Purkinje cell (primary cell): ENCODE measurements around the gene LAMA1. TPM values are rescaled to one million over a fixed set of nuclear protein-coding genes. Genes with fewer than 3 reads are reported as not detected.

Experiments used
- polyA plus RNA-seq: library from polyadenylated mRNA; unstranded; fragments of >200 nt; fragmentation: Nextera tagmentation; gene quantifications from 2 replicates; pipeline ENCODE4 v1.2.1, GENCODE V29; 2014

The LAMA1 gene, protein sequence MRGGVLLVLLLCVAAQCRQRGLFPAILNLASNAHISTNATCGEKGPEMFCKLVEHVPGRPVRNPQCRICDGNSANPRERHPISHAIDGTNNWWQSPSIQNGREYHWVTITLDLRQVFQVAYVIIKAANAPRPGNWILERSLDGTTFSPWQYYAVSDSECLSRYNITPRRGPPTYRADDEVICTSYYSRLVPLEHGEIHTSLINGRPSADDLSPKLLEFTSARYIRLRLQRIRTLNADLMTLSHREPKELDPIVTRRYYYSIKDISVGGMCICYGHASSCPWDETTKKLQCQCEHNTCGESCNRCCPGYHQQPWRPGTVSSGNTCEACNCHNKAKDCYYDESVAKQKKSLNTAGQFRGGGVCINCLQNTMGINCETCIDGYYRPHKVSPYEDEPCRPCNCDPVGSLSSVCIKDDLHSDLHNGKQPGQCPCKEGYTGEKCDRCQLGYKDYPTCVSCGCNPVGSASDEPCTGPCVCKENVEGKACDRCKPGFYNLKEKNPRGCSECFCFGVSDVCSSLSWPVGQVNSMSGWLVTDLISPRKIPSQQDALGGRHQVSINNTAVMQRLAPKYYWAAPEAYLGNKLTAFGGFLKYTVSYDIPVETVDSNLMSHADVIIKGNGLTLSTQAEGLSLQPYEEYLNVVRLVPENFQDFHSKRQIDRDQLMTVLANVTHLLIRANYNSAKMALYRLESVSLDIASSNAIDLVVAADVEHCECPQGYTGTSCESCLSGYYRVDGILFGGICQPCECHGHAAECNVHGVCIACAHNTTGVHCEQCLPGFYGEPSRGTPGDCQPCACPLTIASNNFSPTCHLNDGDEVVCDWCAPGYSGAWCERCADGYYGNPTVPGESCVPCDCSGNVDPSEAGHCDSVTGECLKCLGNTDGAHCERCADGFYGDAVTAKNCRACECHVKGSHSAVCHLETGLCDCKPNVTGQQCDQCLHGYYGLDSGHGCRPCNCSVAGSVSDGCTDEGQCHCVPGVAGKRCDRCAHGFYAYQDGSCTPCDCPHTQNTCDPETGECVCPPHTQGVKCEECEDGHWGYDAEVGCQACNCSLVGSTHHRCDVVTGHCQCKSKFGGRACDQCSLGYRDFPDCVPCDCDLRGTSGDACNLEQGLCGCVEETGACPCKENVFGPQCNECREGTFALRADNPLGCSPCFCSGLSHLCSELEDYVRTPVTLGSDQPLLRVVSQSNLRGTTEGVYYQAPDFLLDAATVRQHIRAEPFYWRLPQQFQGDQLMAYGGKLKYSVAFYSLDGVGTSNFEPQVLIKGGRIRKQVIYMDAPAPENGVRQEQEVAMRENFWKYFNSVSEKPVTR (N-terminal part only)
- 0.50 TPM in 1 of 2 replicates, not detected in the other for polyA plus RNA-seq

DNA sequence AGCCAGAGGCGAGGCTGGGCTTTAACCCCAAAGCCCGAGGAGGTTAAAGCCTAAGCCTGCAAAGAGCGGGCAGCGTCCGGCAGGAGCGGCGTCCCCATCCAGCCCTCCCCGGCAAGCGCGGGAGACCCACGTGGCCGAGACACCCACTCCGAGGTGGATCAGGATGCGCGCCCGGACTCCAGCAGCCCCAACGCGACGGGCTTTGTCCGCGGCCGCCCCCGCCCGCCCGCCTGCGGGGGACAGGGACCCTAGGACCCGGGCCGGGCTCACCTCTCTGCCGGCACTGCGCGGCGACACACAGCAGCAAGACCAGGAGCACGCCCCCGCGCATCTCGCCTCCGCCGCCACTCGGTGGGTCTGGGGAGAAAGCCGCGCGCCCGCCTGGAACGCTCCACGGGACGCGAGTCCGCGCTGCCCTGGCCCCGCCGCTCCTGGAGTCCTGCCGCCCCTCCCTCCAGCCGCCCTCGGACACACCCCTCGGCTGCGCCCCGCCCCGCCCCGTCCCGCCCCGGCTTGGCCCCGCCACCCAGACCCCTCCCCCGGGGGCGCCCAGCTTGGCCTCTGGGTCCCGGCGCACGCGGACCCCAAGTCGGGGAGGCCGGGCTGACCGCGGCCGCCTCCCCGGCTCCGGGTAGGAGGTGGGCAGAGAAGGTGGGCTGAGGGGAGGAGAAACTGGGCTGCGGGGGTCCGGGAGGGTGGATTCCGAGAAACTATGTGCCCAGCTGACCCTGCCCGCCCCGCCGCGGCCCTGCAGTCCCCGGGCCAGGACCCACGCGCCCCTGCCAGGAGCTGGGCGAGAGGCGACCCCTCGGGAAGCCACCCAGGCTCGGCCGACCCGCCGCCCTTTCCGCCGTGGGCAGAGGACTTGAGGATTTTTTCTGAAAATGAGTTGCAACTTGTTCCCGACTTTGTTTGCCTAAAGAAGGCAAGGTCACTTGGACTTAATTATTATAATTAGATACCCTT lies at the start of gene LAMA1:
TSS of gene LAMA1 (minus strand) at position 408 of the 966 bp plus-strand sequence. CDS start at position 331, 77 bp downstream.

Other genes starting within 250 kb of the LAMA1 start
- not detected in 2 replicates for gene LRRC30, start 113.3 kb upstream of the LAMA1 start, polyA plus RNA-seq